Mucosa of stomach (tissue), 1 donor: ENCODE results near the gene RASGRF1.

Source experiments
- H3K27me3 ChIP-seq: one replicate; pipeline ENCODE4 v1.7.0; 2013; ENCODE audit warnings: mild to moderate bottlenecking, low read length; ENCODE audit not compliant: control insufficient read depth, insufficient read depth
- H3K36me3 ChIP-seq: one replicate; pipeline ENCODE4 v1.7.0; 2013; ENCODE audit warnings: low read length; ENCODE audit not compliant: control insufficient read depth, insufficient read depth
- H3K4me1 ChIP-seq: one replicate; pipeline ENCODE4 v1.7.0; 2013; ENCODE audit warnings: mild to moderate bottlenecking, low read length; ENCODE audit not compliant: control insufficient read depth, insufficient read depth
- H3K4me3 ChIP-seq: one replicate; pipeline ENCODE4 v1.7.0; 2013; ENCODE audit warnings: low read length
- H3K9ac ChIP-seq: one replicate; pipeline ENCODE4 v1.7.0; 2013; ENCODE audit warnings: mild to moderate bottlenecking, low read length, moderate library complexity
- H3K9me3 ChIP-seq: one replicate; pipeline ENCODE4 v1.7.0; 2013; ENCODE audit warnings: mild to moderate bottlenecking, low read length, moderate library complexity; ENCODE audit not compliant: control insufficient read depth
- donor health status: Pancreatic carcinoma.

RASGRF1 gene

DNA sequence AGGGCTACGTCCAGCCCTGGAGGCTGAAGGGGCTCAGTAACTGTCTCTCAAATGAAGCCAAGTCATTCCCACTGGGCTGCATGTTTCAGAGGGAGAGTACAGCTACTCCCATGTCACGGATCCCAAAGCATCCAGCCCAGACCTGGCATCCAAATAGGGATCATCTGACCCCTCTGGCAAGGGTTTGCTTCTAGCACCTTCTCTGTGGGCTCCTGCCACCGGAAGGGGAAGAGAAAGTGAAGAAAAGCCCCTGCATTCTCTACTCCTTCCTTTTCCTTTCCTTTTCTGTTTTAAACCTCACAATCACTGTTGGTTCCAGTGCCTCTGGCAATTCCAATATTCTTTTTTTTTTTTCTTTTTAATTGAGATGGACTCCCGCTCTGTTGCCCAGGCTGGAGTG, 81.2 kb downstream of the RASGRF1 start:
- Histone ChIP-seq H3K36me3 (no peaks in the 10 kb centered on the region), H3K4me3 (no peak overlapping the region), H3K4me1 (peaks cover 3% of the 10 kb centered on the region), H3K27me3 (no peaks in the 10 kb centered on the region), H3K9me3 (no peaks in the 10 kb centered on the region), H3K9ac (no peak overlapping the region)

DNA sequence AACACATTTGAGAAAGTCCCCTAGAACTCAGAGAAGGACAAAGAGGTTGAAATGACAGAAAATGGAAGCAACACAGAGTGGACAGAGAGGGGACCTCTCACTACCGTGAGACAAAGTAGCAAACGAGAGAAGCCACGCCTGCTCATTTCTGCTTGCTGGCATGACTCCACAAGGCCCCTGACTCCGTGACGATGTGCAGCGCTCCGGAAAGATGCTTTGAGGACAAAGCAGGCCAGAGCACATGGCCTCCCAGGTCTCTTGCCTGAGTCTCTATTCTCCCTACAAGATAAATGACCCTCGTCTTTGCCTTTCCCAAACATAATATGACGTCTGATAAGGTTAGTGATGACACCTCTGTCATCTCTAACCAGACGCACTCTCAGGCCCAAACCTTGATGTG, 81.9 kb downstream of the RASGRF1 start:
- Histone ChIP-seq H3K9me3 (no peaks in the 10 kb centered on the region), H3K4me3 (no peak overlapping the region), H3K4me1 (peaks cover 3% of the 10 kb centered on the region), H3K27me3 (no peaks in the 10 kb centered on the region), H3K9ac (no peak overlapping the region), H3K36me3 (no peaks in the 10 kb centered on the region)

DNA sequence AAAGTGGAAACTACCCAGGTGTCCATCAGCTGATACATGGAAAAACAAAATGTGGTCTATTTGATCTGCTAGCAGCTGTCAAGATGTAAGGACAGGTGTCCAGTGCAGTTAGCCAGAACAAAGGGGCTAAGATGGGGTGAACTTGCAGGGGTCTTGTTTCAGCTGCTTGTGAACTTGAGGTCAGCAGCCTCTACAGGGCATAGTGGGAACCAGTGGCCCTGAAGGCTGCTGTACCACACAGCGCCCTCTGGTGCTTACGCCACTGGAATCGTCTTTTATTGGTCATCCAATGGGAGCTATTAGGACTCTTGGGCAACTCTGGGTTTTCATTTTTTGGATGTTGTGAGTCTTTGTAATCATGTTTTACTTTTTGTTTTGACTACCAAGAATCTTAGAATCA, 83.5 kb downstream of the RASGRF1 start:
- no peaks in the 10 kb centered on the region for H3K36me3 ChIP-seq
- H3K9ac ChIP-seq = no peak overlapping the region
- H3K4me3 ChIP-seq = no peak overlapping the region
- H3K27me3 ChIP-seq = no peaks in the 10 kb centered on the region
- peaks cover 3% of the 10 kb centered on the region for H3K4me1 ChIP-seq
- no peaks in the 10 kb centered on the region for H3K9me3 ChIP-seq

DNA sequence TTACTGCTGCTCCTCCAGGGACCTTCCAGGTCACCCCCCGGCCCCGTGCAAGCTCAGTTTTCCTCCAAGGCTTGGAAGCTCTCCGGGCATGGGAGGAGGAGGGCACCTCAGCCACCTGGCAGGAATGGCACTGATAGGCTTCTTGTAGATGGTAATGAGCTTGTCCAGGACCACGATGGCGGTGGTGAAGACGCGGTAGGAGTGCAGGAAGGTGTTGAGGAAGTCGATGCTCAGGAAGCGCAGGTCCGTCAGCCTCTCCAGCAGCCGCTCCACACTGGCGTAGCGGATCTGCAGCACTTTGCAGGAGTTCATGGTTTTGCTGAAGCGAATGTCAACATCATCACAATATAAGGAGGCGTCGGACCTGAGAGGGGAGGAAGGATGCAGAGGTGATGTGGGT, 84.5 kb downstream of the RASGRF1 start:
- peaks cover 3% of the 10 kb centered on the region for H3K4me1 ChIP-seq
- H3K9me3 ChIP-seq = no peaks in the 10 kb centered on the region
- no peak overlapping the region for H3K9ac ChIP-seq
- no peak overlapping the region for H3K4me3 ChIP-seq
- H3K27me3 ChIP-seq = no peaks in the 10 kb centered on the region
- no peaks in the 10 kb centered on the region for H3K36me3 ChIP-seq

DNA sequence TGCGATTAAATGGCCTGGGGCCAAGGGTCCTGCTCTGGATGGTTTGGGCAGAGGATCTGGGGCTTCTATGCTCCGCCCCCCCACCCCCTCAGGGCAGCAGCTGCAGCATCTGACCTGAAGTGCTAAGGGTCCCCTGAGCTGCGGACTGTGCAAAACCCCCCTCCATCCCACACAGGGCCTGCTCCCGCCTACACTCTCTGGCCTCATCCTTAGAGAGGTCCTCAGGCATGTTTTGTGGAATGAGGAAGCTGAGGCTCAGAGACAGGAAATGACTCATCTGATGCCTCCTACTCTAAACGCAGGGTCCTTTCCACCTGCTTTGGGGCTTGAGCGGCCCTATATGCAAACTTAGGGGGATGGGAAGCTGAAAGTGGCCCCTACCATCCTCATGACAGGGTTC, 86.2 kb downstream of the RASGRF1 start:
- H3K4me3 ChIP-seq = no peak overlapping the region
- H3K36me3 ChIP-seq = no peaks in the 10 kb centered on the region
- H3K27me3 ChIP-seq = no peaks in the 10 kb centered on the region
- H3K9ac ChIP-seq = no peak overlapping the region
- no peaks in the 10 kb centered on the region for H3K9me3 ChIP-seq
- peaks cover 3% of the 10 kb centered on the region for H3K4me1 ChIP-seq

DNA sequence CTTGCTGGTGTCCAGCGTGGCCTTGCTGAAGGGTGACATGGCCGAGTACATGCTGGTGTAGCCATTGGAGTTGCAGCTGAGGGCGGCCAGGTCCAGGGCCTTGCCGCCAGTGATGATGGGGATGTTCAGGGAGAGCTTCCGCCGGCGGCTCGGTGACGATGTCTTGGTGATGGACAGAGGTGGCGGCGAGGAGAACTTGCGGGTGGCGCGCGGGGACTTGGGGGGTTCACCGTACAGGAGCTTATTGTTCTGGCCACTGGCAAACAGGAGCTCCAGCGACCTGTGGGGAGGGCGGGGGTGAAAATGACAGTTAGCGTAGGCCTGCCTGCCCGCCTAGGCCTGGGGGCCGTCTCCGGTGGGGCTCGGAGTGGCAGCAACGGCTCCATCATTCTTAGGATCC, 86.7 kb downstream of the RASGRF1 start:
- H3K27me3 ChIP-seq = no peaks in the 10 kb centered on the region
- no peaks in the 10 kb centered on the region for H3K9me3 ChIP-seq
- no peak overlapping the region for H3K4me3 ChIP-seq
- peaks cover 3% of the 10 kb centered on the region for H3K4me1 ChIP-seq
- no peak overlapping the region for H3K9ac ChIP-seq
- H3K36me3 ChIP-seq = no peaks in the 10 kb centered on the region

DNA sequence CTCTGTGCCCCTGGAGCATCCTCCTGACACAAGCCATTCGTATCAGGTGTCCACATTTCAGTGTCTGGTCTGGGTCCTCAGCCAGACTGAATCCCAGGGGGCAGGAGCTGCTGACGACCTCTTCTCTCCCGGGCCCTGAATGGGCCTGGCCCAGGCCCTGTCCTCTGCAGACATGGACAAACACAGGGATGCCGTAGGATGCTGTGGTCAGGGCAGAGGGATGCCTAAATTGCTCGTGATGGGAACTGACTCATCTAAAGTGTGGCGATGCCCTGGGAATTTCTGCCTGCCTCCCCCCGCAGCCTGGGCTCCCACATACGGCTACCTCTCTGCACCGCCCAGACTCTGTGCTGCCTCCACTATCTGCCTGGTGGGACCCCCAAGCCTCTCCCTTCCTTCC, 87.3 kb downstream of the RASGRF1 start:
- Histone ChIP-seq H3K4me1 (peaks cover 3% of the 10 kb centered on the region), H3K4me3 (no peak overlapping the region), H3K27me3 (no peaks in the 10 kb centered on the region), H3K9me3 (no peaks in the 10 kb centered on the region), H3K36me3 (no peaks in the 10 kb centered on the region), H3K9ac (no peak overlapping the region)

DNA sequence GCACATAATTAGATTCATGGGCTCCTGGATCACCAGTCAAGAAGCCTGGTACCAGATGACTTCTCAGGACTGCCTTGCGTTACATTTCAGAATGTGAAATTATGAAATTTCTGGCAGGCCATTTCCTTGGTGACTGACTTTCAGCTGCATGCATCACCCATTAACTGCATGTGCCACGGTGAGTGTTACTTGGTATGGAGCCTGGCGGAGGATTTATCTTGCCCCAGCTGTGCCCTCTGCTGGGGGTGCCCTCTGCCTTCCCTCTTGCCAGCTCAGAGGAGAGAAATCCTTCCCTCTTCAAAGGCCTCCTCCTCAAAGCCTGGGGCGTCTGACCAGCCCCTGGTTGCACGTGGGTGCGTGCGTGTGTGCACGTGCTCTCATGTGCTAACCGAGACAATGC, 88.0 kb downstream of the RASGRF1 start:
- Histone ChIP-seq H3K27me3 (no peaks in the 10 kb centered on the region), H3K4me3 (no peak overlapping the region), H3K36me3 (no peaks in the 10 kb centered on the region), H3K9ac (no peak overlapping the region), H3K9me3 (no peaks in the 10 kb centered on the region), H3K4me1 (peaks cover 3% of the 10 kb centered on the region)

DNA sequence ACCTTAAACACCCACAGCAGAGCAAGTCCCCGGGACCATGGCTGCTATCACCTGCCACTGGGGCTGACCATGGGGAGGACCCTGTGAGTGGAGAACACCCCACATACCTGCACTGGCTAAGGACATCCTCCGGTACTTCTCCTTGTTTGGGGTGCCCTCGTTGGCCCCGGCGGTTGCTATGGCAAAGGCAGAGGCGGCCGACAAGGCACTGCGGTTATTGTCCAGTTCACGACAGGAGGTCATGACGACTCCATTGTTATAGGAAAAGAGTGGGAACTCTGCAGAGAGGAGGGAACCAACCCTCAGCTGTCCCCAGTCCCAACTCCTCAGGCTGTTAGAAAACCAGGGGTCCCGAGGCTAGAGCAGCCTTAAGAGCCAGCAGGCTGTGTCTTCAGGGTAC, 90.9 kb downstream of the RASGRF1 start:
- Histone ChIP-seq H3K9me3 (no peaks in the 10 kb centered on the region), H3K4me3 (no peak overlapping the region), H3K36me3 (no peaks in the 10 kb centered on the region), H3K27me3 (no peaks in the 10 kb centered on the region), H3K4me1 (peaks cover 3% of the 10 kb centered on the region), H3K9ac (no peak overlapping the region)

DNA sequence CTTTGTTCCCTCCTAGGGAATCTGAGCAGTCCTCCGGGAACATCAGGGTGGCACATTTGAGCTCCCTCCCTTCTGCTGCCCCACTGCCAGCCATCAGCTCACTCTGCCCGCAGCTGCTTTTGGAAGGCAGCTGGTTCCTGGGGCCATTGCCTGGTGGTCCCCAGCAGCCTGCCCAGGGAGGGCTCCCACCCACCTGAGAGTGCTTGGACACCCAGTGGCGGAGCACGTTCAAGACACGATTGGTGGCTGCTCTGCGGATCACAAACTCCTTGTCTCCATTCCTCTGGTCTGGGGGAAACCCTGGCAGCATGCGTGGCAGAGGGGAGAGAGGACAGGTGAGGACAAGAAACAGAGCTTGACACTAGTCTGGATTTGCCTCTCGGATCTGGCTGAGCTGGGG, 92.1 kb downstream of the RASGRF1 start:
- no peak overlapping the region for H3K4me3 ChIP-seq
- no peaks in the 10 kb centered on the region for H3K36me3 ChIP-seq
- H3K27me3 ChIP-seq = no peaks in the 10 kb centered on the region
- H3K9ac ChIP-seq = no peak overlapping the region
- no peaks in the 10 kb centered on the region for H3K9me3 ChIP-seq
- no peaks in the 10 kb centered on the region for H3K4me1 ChIP-seq

DNA sequence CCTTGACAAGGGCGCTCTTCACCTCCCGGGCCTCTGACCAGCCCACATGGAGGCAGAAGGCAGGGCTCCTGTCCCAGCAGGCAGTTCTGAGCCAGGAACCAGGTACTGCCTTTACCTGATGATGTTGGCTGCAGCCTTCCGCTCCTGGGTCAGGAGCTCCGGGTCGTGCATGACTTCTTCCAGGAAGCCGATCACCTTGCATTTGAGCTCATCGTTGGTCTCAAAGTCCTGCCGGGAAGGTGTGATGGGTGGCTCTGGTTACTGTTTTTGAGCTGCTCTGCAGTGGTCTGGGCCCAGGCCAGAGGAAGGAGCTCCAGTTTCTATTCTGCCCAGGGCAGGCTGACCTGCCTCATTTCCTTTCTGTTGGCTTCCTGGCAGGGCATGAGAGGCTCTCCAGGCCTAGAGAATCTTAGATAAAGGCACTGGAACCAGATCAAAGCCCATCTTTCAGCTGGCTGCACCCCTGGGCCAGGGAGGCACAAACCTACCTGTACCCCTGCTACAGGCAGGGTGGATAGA, 92.5 kb downstream of the RASGRF1 start:
- Histone ChIP-seq H3K36me3 (no peaks in the 10 kb centered on the region), H3K4me1 (no peaks in the 10 kb centered on the region), H3K9ac (no peak overlapping the region), H3K27me3 (no peaks in the 10 kb centered on the region), H3K9me3 (no peaks in the 10 kb centered on the region), H3K4me3 (no peak overlapping the region)

DNA sequence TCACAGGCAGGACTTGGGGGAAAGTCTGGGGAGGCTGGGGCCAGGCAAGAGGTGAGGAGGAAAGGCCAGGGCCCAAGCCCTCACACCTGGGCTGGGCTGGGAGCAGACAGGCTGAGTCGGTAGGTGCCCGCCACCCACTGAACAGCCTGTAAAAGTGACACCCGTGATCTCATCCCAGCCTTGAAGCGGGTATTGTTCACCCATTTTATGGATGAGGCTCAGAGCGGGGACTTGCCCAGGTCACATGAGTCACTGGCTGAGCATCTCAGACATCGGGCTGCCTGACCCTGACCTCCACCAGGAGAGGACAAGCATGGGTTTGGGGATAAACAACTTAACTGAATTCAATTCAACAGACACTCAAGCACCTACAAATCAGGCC, 93.7 kb downstream of the RASGRF1 start:
- peaks cover 4% of the 10 kb centered on the region for H3K4me1 ChIP-seq
- no peak overlapping the region for H3K4me3 ChIP-seq

More for the DNA sequence above, 93.7 kb downstream of the RASGRF1 start:
- H3K36me3 ChIP-seq = no peaks in the 10 kb centered on the region
- H3K9ac ChIP-seq = no peak overlapping the region
- no peaks in the 10 kb centered on the region for H3K27me3 ChIP-seq
- H3K9me3 ChIP-seq = no peaks in the 10 kb centered on the region
